Ovary (tissue), 3 donors: Measurements from ENCODE around the gene KIF26B.

Source experiments
- CTCF ChIP-seq, 3 donors: fragments of 450-650 bp in 2 of 3; fragments of 200-600 bp in 1 of 3; IDR thresholded peaks; one replicate each; pipeline versions ENCODE4 v1.5.1 to v1.8.0; 2016 to 2022; ENCODE audit warnings: antibody characterized with exemption in 3 of 3, mild to moderate bottlenecking in 1 of 3
- POLR2A ChIP-seq: fragments of 450-650 bp; IDR thresholded peaks from one replicate; pipeline ENCODE4 v1.6.1; 2017; ENCODE audit warnings: antibody characterized with exemption, mild to moderate bottlenecking, moderate library complexity
- donor health status: DM: no; HTN: no; CAD: no.

GRCh38 chr1:245700631-245701030 is 545.8 kb downstream of the KIF26B start:
- TF ChIP-seq POLR2A, result no peak
- no peak for TF ChIP-seq CTCF (IDR thresholded peaks at IDR 0.05)
